Measurements from ENCODE around the gene POU2AF1. TPM values are rescaled to one million over a fixed set of nuclear protein-coding genes. Genes with fewer than 3 reads are reported as not detected.

The POU2AF1 gene
- total RNA-seq, 1 experiment from 2014 or later: 0.22 TPM

DNA sequence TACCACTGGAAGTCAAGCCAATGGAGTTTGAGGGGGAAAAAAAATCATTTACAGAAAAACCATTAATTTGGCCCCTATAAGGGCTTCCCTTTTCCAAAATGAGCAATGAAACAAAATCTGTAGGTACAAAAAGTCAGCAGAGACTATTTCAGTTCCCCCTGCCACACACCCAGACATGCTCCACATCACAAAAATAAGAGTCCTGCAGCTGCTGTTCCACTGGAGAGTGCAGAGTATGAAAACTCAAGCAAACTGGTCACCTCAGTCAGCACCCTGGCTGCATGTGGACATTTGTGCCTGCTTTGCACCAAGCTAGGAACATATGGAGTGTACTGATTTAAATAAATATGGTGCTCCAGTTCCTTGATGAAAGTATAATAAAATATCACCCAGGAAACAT lies 15.1 kb downstream of the POU2AF1 start (continued):
- TF ChIP-seq ZBTB21 (CRISPR knock-in tag; IDR thresholded peaks at IDR 0.05; ENCODE audit: borderline replicate concordance): no peak
- no peak for TF ChIP-seq ZNF532 (CRISPR knock-in tag; IDR thresholded peaks at IDR 0.05; ENCODE audit: borderline replicate concordance)
- no peak for TF ChIP-seq HMGA2 (CRISPR knock-in tag; IDR thresholded peaks at IDR 0.05)
- no peak for TF ChIP-seq JUN (CRISPR knock-in tag; IDR thresholded peaks at IDR 0.05)
- no peak for TF ChIP-seq RORB (CRISPR knock-in tag; IDR thresholded peaks at IDR 0.05)
- no peak for TF ChIP-seq ATF3 (CRISPR knock-in tag; conservative IDR thresholded peaks at IDR 0.05)
- TF ChIP-seq, protein P1, sequence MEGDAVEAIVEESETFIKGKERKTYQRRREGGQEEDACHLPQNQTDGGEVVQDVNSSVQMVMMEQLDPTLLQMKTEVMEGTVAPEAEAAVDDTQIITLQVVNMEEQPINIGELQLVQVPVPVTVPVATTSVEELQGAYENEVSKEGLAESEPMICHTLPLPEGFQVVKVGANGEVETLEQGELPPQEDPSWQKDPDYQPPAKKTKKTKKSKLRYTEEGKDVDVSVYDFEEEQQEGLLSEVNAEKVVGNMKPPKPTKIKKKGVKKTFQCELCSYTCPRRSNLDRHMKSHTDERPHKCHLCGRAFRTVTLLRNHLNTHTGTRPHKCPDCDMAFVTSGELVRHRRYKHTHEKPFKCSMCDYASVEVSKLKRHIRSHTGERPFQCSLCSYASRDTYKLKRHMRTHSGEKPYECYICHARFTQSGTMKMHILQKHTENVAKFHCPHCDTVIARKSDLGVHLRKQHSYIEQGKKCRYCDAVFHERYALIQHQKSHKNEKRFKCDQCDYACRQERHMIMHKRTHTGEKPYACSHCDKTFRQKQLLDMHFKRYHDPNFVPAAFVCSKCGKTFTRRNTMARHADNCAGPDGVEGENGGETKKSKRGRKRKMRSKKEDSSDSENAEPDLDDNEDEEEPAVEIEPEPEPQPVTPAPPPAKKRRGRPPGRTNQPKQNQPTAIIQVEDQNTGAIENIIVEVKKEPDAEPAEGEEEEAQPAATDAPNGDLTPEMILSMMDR (IDR thresholded peaks at IDR 0.05): no peak
- no peak for TF ChIP-seq GRHL2 (CRISPR knock-in tag; IDR thresholded peaks at IDR 0.05; ENCODE audit: insufficient replicate concordance, severe bottlenecking)
- no peak for TF ChIP-seq ESRRA (CRISPR knock-in tag; IDR thresholded peaks at IDR 0.05; ENCODE audit: borderline replicate concordance)
- no peak for TF ChIP-seq ZNF232 (CRISPR knock-in tag; IDR thresholded peaks at IDR 0.05)
- TF ChIP-seq ZNF317 (CRISPR knock-in tag; IDR thresholded peaks at IDR 0.05; ENCODE audit: borderline replicate concordance, low read depth): no peak
- no peak for TF ChIP-seq ZNF263 (CRISPR knock-in tag; IDR thresholded peaks at IDR 0.05; ENCODE audit: low read depth)

- no peaks in the 10 kb centered on the region for H3K4me1 Mint-ChIP-seq
- H3K27ac Mint-ChIP-seq: no peak overlapping the region
- H3K4me3 Mint-ChIP-seq: no peak overlapping the region
- H3K27me3 Mint-ChIP-seq (ENCODE audit: low read depth): no peaks in the 10 kb centered on the region
- DNase-seq (ENCODE audit: low spot score) (no peak), ATAC-seq (no peak)
- ChIA-PET POLR2A (no interaction called here), CTCF (no interaction called here)
- no peaks in the 10 kb centered on the region for H3K36me3 Mint-ChIP-seq
- H3K9me3 Mint-ChIP-seq: peaks cover 6% of the 10 kb centered on the region; the same call in 1 of the 2 replicates
- no peak for TF ChIP-seq SMAD4 (CRISPR knock-in tag; IDR thresholded peaks at IDR 0.05)
These were observed 16.1 kb downstream of the POU2AF1 start for GRCh38 chr11:111362887-111363411.

GRCh38 chr11:111361874-111362273 lies 17.2 kb downstream of the POU2AF1 start:
- ATAC-seq (no peak), DNase-seq (ENCODE audit: low spot score) (no peak)
- TF ChIP-seq, protein P1 (IDR thresholded peaks at IDR 0.05): no peak
- TF ChIP-seq ZNF263 (CRISPR knock-in tag; IDR thresholded peaks at IDR 0.05; ENCODE audit: low read depth): no peak
- TF ChIP-seq SP1 (CRISPR knock-in tag; conservative IDR thresholded peaks at IDR 0.05): no peak
- no peak for TF ChIP-seq FOXP1 (CRISPR knock-in tag; IDR thresholded peaks at IDR 0.05; ENCODE audit: borderline replicate concordance)
- Mint-ChIP-seq H3K9me3 (peaks cover 6% of the 10 kb centered on the region; the same call in 1 of the 2 replicates), H3K27me3 (ENCODE audit: low read depth) (no peaks in the 10 kb centered on the region; the same call in 1 of the 2 replicates), H3K4me3 (no peak overlapping the region), H3K27ac (no peak overlapping the region), H3K4me1 (no peaks in the 10 kb centered on the region), H3K36me3 (no peaks in the 10 kb centered on the region)
- CTCF ChIA-PET: interaction anchor here (1.6 to 1.8 kb wide), 2 partner anchors 61 to 93 kb away, joined by 4 read pairs; no protein-coding TSS in a partner anchor
- POLR2A ChIA-PET: no interaction called here
